HEK293 (cell line): ENCODE results near the gene SAMD8.

Experiments
- CTCF ChIA-PET: fragments of 350-600 bp; formaldehyde crosslinking; extraction: SDS; loops from one replicate; lab custom pipeline; 2021; ENCODE audit warnings: antibody characterized with exemption; lab: Yijun Ruan, JAX
- POLR2A ChIA-PET: fragments of 300-600 bp; formaldehyde crosslinking; extraction: SDS; loops from one replicate; lab custom pipeline; 2020; ENCODE audit warnings: antibody characterized with exemption, inconsistent platforms; lab: Yijun Ruan, JAX
- H3K27ac ChIP-seq: fragments of 200-500 bp; sonication (Bioruptor generic); 2 replicates; pipeline ENCODE4 v1.5.1; 2014; ENCODE audit warnings: low read depth, low read length, control low read depth, inconsistent platforms; ENCODE audit errors: extremely low read depth
- H3K36me3 ChIP-seq, 2 experiments: fragments of 200-500 bp in 1 of 2; sonication (Bioruptor generic) in 1 of 2; 1 replicate in 1 of 2; 2 replicates in 1 of 2; pipeline ENCODE4 v1.5.1; 2014 to 2017; ENCODE audit warnings: inconsistent platforms in 2 of 2, low read length in 2 of 2; ENCODE audit not compliant: control insufficient read depth in 2 of 2, insufficient read depth in 1 of 2
- H3K4me1 ChIP-seq: fragments of 200-500 bp; sonication (Bioruptor generic); 2 replicates; pipeline ENCODE4 v1.5.1; 2014; ENCODE audit warnings: mild to moderate bottlenecking, low read length, inconsistent platforms; ENCODE audit not compliant: control insufficient read depth, insufficient read depth
- H3K4me3 ChIP-seq: 2 replicates; pipeline ENCODE4 v1.5.1; 2011; ENCODE audit warnings: low read depth, mild to moderate bottlenecking, control low read depth, low read length, moderate library complexity
- H3K9me3 ChIP-seq: fragments of 200-500 bp; sonication (Bioruptor generic); 2 replicates; pipeline ENCODE4 v1.5.1; 2014; ENCODE audit warnings: low read depth, low read length, inconsistent platforms; ENCODE audit not compliant: control insufficient read depth, insufficient read depth
- BCL11A ChIP-seq: fragments of 450-650 bp; formaldehyde crosslinking; IDR thresholded peaks from 2 replicates; pipeline ENCODE4 v1.5.1; 2016; ENCODE audit warnings: low read depth, missing biosample characterization, missing genetic modification characterization
- GLIS1 ChIP-seq: fragments of 450-650 bp; formaldehyde crosslinking; IDR thresholded peaks from 2 replicates; pipeline ENCODE4 v1.5.1; 2016; ENCODE audit warnings: missing biosample characterization, missing genetic modification characterization
- HOXC10 ChIP-seq: sonication (generic); formaldehyde crosslinking; IDR thresholded peaks from 2 replicates; pipeline ENCODE4 v1.8.1; 2023; ENCODE audit warnings: mild to moderate bottlenecking, missing genetic modification reagents
- SCRT1 ChIP-seq: fragments of 450-650 bp; formaldehyde crosslinking; IDR thresholded peaks from 2 replicates; pipeline ENCODE4 v1.5.1; 2016; ENCODE audit warnings: missing biosample characterization, missing genetic modification characterization, borderline replicate concordance
- YY2 ChIP-seq: fragments of 450-650 bp; formaldehyde crosslinking; IDR thresholded peaks from 2 replicates; pipeline ENCODE4 v1.5.1; 2016; ENCODE audit warnings: missing biosample characterization, missing genetic modification characterization
- ZBTB21 ChIP-seq: fragments of 450-650 bp; formaldehyde crosslinking; IDR thresholded peaks from 2 replicates; pipeline ENCODE4 v1.5.1; 2017; ENCODE audit warnings: missing biosample characterization, missing genetic modification characterization
- ZBTB48 ChIP-seq: fragments of 450-650 bp; formaldehyde crosslinking; IDR thresholded peaks from 2 replicates; pipeline ENCODE4 v1.5.1; 2016; ENCODE audit warnings: missing biosample characterization, missing genetic modification characterization
- ZBTB7A ChIP-seq: fragments of 450-650 bp; formaldehyde crosslinking; IDR thresholded peaks from 2 replicates; pipeline ENCODE4 v1.5.1; 2016; ENCODE audit warnings: low read depth, missing biosample characterization, missing genetic modification characterization
- ZFP69B ChIP-seq: fragments of 450-650 bp; formaldehyde crosslinking; IDR thresholded peaks from 2 replicates; pipeline ENCODE4 v1.5.1; 2016; ENCODE audit warnings: missing biosample characterization, missing genetic modification characterization
- ZNF121 ChIP-seq: fragments of 450-650 bp; formaldehyde crosslinking; IDR thresholded peaks from 2 replicates; pipeline ENCODE4 v1.5.1; 2016; ENCODE audit warnings: missing biosample characterization, missing genetic modification characterization
- ZNF155 ChIP-seq: fragments of 450-650 bp; formaldehyde crosslinking; IDR thresholded peaks from 2 replicates; pipeline ENCODE4 v1.5.1; 2016; ENCODE audit warnings: missing biosample characterization, missing genetic modification characterization
- ZNF157 ChIP-seq: fragments of 450-650 bp; formaldehyde crosslinking; IDR thresholded peaks from 2 replicates; pipeline ENCODE4 v1.5.1; 2016; ENCODE audit warnings: missing biosample characterization, missing genetic modification characterization
- ZNF175 ChIP-seq: fragments of 450-650 bp; formaldehyde crosslinking; IDR thresholded peaks from 2 replicates; pipeline ENCODE4 v1.5.1; 2016; ENCODE audit warnings: missing biosample characterization, missing genetic modification characterization
- ZNF184 ChIP-seq: fragments of 450-650 bp; IDR thresholded peaks from 2 replicates; pipeline ENCODE4 v1.5.1; 2018; ENCODE audit warnings: missing biosample characterization, mild to moderate bottlenecking, missing genetic modification characterization
- ZNF214 ChIP-seq: fragments of 450-650 bp; formaldehyde crosslinking; IDR thresholded peaks from 2 replicates; pipeline ENCODE4 v1.5.1; 2017; ENCODE audit warnings: missing biosample characterization, mild to moderate bottlenecking, missing genetic modification characterization, borderline replicate concordance
- ZNF394 ChIP-seq: fragments of 450-650 bp; formaldehyde crosslinking; IDR thresholded peaks from 2 replicates; pipeline ENCODE4 v1.5.1; 2016; ENCODE audit warnings: missing biosample characterization, missing genetic modification characterization, mild to moderate bottlenecking, moderate library complexity, borderline replicate concordance
- ZNF433 ChIP-seq: fragments of 450-650 bp; formaldehyde crosslinking; IDR thresholded peaks from 2 replicates; pipeline ENCODE4 v1.5.1; 2016; ENCODE audit warnings: missing biosample characterization, missing genetic modification characterization, low read depth
- ZNF560 ChIP-seq: fragments of 450-650 bp; formaldehyde crosslinking; IDR thresholded peaks from 2 replicates; pipeline ENCODE4 v1.5.1; 2017; ENCODE audit warnings: missing biosample characterization, missing genetic modification characterization, borderline replicate concordance
- ZNF561 ChIP-seq: fragments of 450-650 bp; IDR thresholded peaks from 2 replicates; pipeline ENCODE4 v1.5.1; 2018; ENCODE audit warnings: missing biosample characterization, missing genetic modification characterization, borderline replicate concordance
- ZNF596 ChIP-seq: fragments of 450-650 bp; IDR thresholded peaks from 2 replicates; pipeline ENCODE4 v1.5.0; 2018; ENCODE audit warnings: missing biosample characterization, mild to moderate bottlenecking, missing genetic modification characterization, moderate library complexity
- ZNF707 ChIP-seq: fragments of 450-650 bp; formaldehyde crosslinking; IDR thresholded peaks from 2 replicates; pipeline ENCODE4 v1.5.1; 2016; ENCODE audit warnings: missing biosample characterization, missing genetic modification characterization
- ZNF785 ChIP-seq: fragments of 450-650 bp; formaldehyde crosslinking; IDR thresholded peaks from 2 replicates; pipeline ENCODE4 v1.5.1; 2016; ENCODE audit warnings: missing biosample characterization, missing genetic modification characterization
- ZNF791 ChIP-seq: fragments of 450-650 bp; formaldehyde crosslinking; IDR thresholded peaks from 2 replicates; pipeline ENCODE4 v1.5.1; 2016; ENCODE audit warnings: missing biosample characterization, missing genetic modification characterization
- TF ChIP-seq, protein P1 (sequence below): fragments of 450-650 bp; formaldehyde crosslinking; IDR thresholded peaks from 2 replicates; pipeline ENCODE4 v1.5.1; 2016; ENCODE audit warnings: missing biosample characterization, missing genetic modification characterization, low read depth
- TF ChIP-seq, protein P2 (sequence below): fragments of 450-650 bp; formaldehyde crosslinking; IDR thresholded peaks from 2 replicates; pipeline ENCODE4 v1.5.1; 2016; ENCODE audit warnings: missing biosample characterization, missing genetic modification characterization
- TF ChIP-seq, protein P3 (sequence below): fragments of 450-650 bp; formaldehyde crosslinking; IDR thresholded peaks from 2 replicates; pipeline ENCODE4 v1.5.1; 2017; ENCODE audit warnings: missing biosample characterization, missing genetic modification characterization

Gene SAMD8

DNA sequence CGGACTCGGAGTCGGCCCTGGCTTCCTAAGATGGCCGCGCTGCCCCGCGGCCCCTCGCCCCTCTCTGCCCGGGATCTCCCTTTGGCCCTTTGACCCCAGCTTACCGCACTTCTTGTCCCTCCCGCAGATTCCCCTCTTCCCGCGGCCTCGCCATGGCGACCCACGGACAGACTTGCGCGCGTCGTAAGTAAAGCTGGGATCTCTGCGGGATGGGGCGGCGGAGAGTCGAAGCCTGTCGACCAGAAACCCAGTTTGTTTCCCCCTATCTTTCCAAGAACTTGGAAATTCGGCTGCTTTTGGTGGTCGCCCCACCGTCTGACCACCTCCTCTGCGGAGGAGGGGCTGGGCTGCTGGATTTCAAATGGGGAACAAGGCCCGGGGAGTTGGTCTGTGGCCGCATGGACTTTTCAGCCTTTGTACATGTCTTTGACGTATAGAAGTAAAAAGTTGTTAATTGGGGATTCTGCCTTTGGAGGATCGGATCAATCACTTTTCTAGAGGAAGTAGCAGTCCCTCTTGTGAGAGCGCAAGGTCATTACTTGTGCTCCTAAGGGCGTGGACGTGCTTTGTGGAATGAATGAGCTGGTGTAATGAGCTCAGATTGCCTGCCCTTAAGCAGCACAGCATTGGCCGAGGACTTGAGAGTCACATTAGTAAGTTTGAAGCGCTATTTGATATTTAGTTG, 99.7 kb downstream of the SAMD8 start (continued):
- TF ChIP-seq SCRT1 (no peak), ZNF707 (no peak), ZNF560 (tag by site-specific recombination) (no peak), ZNF596 (0 out of 2 replicates have a peak, but pooled peaks have one; percentile 0), YY2 (tag by site-specific recombination) (no peak), ZNF157 (tag by site-specific recombination) (no peak), ZBTB21 (no peak), ZNF433 (no peak), ZNF184 (tag by site-specific recombination) (no peak), ZNF394 (no peak), BCL11A (tag by site-specific recombination) (no peak)
- TF ChIP-seq, protein P1, sequence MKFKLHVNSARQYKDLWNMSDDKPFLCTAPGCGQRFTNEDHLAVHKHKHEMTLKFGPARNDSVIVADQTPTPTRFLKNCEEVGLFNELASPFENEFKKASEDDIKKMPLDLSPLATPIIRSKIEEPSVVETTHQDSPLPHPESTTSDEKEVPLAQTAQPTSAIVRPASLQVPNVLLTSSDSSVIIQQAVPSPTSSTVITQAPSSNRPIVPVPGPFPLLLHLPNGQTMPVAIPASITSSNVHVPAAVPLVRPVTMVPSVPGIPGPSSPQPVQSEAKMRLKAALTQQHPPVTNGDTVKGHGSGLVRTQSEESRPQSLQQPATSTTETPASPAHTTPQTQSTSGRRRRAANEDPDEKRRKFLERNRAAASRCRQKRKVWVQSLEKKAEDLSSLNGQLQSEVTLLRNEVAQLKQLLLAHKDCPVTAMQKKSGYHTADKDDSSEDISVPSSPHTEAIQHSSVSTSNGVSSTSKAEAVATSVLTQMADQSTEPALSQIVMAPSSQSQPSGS (tag by site-specific recombination), result no peak

DNA sequence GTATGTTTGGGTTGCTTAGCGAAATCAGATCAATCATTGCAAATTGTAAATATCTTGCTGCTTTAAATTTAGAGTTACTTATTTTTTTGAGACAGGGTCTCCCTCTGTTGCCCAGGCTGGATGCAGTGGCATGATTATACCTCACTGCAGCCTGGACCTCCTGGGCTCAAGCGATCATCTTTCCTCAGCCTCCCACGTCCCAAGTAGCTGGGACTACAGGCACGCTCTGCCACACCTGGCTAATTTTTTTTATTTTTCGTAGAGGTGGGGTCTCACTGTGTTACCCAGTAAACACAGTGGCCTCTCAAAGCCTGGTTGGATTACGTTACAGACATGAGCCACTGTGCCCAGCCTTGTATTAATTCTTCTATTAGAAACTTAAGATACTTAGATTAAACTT, 100.9 kb downstream of the SAMD8 start:
- Histone ChIP-seq H3K36me3 (peaks cover 40 to 55% of the 10 kb centered on the region in 2 experiments), H3K4me1 (peaks cover 2% of the 10 kb centered on the region; the same call in 1 of the 2 replicates), H3K4me3 (no peak overlapping the region)
- CTCF ChIA-PET, result interaction anchor here (0.9 to 2.7 kb wide), 5 partner anchors 12 to 101 kb away, joined by 3 to 16 read pairs (median 6); partner anchors contain the start of genes COMTD1 and SAMD8
- TF ChIP-seq ZNF121 (tag by site-specific recombination) (0 out of 2 replicates have a peak, but pooled peaks have one; percentile 28), ZNF561 (no peak)
- TF ChIP-seq, all 188 proteins: peak for 1
- POLR2A ChIA-PET, result interaction anchor here (1.9 to 3.4 kb wide), 2 partner anchors 11 to 1036 kb away, joined by 5 to 18 read pairs; no protein-coding TSS in a partner anchor
- Histone ChIP-seq H3K9me3 (no peaks in the 10 kb centered on the region), H3K27ac (no peak overlapping the region)

DNA sequence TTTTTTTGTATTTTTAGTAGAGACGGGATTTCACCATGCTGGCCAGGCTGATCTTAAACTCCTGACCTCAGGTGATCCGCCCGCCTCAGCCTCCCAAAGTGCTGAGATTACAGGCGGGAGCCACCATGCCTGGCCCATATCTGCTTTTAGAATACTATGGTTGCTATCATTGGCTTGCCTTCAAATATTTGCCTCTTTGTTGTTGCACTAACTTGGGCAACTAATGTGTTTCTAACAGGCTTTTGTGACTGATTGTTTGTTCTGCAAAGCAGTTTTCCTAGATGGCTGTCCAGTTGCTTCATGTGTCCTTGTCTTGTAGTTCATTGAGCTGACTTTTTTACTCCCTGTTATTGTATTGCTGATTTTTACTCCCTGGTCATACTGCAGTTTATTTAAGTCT, 108.8 kb downstream of the SAMD8 start:
- no peak overlapping the region for H3K27ac ChIP-seq
- peaks cover 9% of the 10 kb centered on the region for H3K4me1 ChIP-seq
- H3K9me3 ChIP-seq, result no peaks in the 10 kb centered on the region
- POLR2A ChIA-PET, result no interaction called here
- H3K36me3 ChIP-seq, result peaks cover 70 to 97% of the 10 kb centered on the region in 2 experiments
- H3K4me3 ChIP-seq, result no peak overlapping the region
- CTCF ChIA-PET, result interaction anchor here (1.0 kb wide), 1 partner anchor 11 kb away, joined by 4 read pairs; no protein-coding TSS in a partner anchor
- TF ChIP-seq ZNF157 (tag by site-specific recombination) (no peak), ZNF791 (tag by site-specific recombination) (no peak), ZNF155 (tag by site-specific recombination) (no peak), ZNF214 (tag by site-specific recombination) (no peak), GLIS1 (tag by site-specific recombination) (no peak), ZNF785 (tag by site-specific recombination) (no peak), SCRT1 (no peak), ZBTB7A (tag by site-specific recombination) (no peak), ZFP69B (tag by site-specific recombination) (no peak), ZBTB48 (no peak), HOXC10 (CRISPR knock-in tag) (no peak), ZNF175 (no peak)
- TF ChIP-seq, protein P2, sequence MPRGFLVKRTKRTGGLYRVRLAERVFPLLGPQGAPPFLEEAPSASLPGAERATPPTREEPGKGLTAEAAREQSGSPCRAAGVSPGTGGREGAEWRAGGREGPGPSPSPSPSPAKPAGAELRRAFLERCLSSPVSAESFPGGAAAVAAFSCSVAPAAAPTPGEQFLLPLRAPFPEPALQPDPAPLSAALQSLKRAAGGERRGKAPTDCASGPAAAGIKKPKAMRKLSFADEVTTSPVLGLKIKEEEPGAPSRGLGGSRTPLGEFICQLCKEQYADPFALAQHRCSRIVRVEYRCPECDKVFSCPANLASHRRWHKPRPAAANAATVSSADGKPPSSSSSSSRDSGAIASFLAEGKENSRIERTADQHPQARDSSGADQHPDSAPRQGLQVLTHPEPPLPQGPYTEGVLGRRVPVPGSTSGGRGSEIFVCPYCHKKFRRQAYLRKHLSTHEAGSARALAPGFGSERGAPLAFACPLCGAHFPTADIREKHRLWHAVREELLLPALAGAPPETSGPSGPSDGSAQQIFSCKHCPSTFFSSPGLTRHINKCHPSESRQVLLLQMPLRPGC, result no peak
- TF ChIP-seq, protein P3, sequence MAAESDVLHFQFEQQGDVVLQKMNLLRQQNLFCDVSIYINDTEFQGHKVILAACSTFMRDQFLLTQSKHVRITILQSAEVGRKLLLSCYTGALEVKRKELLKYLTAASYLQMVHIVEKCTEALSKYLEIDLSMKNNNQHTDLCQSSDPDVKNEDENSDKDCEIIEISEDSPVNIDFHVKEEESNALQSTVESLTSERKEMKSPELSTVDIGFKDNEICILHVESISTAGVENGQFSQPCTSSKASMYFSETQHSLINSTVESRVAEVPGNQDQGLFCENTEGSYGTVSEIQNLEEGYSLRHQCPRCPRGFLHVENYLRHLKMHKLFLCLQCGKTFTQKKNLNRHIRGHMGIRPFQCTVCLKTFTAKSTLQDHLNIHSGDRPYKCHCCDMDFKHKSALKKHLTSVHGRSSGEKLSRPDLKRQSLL (tag by site-specific recombination), result no peak
